ENCODE data around the gene CDC42EP4.

The CDC42EP4 gene

DNA sequence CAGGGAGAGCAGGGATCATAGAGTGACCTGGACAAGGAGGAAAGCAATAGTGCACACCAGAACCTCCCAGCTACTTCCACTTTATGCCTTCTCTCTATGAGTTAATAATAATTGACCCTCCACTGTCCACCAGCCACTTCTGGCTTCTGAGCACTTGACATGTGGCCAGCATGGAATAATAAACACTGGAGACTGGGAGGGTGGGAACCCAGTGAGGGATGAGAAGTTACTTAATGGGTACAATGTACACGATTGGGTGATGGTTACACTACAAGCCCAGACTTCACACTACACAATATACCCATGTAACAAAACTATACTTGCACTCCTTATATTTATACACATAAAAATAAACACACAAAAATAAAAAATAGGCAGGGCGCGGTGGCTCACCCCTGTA is 11.4 kb downstream of the CDC42EP4 start:
- DNase-seq (ENCODE audit: low read depth in 2 of 2), result no peak

- DNase-seq (ENCODE audit: low read depth in 2 of 2), result no peak
Measured at GRCh38 chr17:73297934-73298861, 13.6 kb downstream of the CDC42EP4 start.

DNA sequence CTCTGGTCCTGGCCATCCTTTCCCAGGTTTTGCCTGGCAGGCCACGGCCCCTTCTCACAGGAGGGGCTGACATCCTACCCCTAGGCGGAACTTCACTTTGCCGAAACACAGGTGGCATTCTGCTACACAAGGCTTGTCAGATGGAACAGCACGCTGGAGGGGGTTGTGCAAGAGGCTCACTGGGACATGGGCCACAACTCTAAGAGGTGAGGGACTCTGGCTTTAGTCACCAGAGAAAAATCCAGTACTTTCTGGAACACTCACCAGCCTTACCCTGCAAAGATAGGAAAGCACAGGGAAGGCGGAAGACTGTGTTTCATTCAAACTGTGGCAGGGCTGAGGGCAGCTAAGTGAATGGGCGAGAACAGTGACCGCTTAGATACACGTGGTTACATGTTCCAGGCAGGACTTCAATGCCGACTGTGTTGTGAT is 18.3 kb downstream of the CDC42EP4 start:
- no peak for DNase-seq (ENCODE audit: low read depth in 2 of 2)

DNA sequence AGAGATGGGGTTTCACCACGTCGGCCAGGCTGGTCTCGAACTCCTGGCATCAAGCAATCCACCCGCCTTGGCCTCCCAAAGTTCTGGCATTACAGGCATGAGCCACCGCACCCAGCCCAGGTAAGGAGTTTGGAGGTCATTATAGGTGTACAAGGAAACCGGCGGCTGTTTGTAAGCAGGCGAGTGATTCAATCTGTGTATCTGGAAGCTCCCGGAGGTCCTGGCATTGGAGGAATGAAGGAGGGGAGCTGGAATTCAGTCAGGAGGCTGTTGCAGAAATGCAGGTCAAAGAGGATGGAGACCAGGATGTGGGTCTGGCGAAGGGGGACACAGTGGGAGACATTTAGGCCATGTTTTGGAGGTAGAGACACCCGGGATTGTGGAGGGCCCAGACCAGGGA is 18.8 kb downstream of the CDC42EP4 start:
- DNase-seq (ENCODE audit: low read depth in 2 of 2), result no peak

GRCh38 chr17:73292031-73292531 is 19.7 kb downstream of the CDC42EP4 start:
- DNase-seq (ENCODE audit: low read depth in 2 of 2), result no peak

DNA sequence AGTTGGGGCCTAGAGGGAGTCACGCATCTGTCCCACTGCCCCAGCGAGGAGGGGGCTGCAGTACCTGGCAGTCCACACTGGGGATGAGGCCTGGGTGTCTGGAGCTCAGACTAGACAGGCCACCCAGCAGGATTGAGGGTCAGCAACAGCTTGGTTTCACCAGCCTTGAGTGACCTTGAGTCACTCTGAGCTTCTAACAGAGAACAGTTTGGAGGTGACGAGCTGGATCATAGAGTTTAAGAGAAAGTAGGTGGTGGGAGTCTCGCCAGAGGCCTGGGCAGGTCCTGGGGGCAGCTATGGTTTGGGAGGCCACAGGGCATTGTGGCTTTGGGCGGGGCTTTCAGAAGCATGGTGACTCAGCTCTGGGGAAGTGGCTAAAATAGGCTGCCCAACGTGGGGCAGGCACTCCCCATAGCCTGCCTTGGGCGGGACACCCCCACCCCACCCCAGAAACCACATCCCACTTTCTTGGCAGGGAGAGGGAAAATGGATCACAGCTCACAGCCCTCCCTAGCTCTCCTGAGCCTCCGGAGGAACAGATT is 20.5 kb downstream of the CDC42EP4 start:
- DNase-seq (ENCODE audit: low read depth in 2 of 2), result no peak

- no peak for DNase-seq (ENCODE audit: low read depth in 2 of 2)
Measured at GRCh38 chr17:73290399-73291259, 21.2 kb downstream of the CDC42EP4 start.

- no peak for DNase-seq (ENCODE audit: low read depth in 2 of 2)
Measured at GRCh38 chr17:73289549-73290254, 22.1 kb downstream of the CDC42EP4 start.

DNA sequence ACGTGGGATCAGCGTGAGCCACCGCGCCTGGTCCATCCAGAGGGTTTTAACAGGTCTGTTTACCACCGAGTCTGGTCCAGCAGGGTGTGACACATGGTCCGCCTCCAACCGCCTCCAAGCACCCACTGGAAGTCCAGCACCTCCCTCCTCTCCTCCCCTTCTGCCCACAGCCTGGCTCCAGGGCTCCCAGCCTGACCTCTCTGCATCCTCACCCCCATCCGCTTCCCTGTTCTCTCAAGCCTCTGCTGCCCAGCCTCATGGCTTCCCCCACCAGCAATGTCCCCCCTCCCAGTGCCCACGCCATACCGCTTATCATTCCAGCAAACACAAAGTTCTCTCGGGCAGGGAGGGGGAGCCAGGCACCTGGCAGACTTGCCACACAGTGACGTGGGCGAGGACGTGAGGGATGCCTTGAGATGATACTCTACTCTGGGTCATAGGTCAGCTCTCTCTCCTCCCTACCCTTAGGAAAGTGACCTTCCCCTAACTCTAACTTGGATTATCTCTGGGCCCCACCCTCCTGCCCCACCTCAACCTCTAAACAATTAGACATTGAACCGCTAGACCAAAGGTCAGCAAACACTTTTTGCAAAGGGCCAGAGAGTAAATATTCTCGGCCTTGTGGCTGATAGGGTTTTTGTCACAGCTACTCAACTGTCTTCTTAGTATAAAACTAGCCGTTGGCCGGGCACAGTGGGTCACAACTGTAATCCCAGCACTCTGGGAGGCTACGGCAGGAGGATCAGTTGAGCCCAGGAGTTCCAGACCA is 23.1 kb downstream of the CDC42EP4 start:
- no peak for DNase-seq (ENCODE audit: low read depth in 2 of 2)

GRCh38 chr17:73286863-73287296 is 24.9 kb downstream of the CDC42EP4 start:
- DNase-seq (ENCODE audit: low read depth in 2 of 2), result no peak

DNA sequence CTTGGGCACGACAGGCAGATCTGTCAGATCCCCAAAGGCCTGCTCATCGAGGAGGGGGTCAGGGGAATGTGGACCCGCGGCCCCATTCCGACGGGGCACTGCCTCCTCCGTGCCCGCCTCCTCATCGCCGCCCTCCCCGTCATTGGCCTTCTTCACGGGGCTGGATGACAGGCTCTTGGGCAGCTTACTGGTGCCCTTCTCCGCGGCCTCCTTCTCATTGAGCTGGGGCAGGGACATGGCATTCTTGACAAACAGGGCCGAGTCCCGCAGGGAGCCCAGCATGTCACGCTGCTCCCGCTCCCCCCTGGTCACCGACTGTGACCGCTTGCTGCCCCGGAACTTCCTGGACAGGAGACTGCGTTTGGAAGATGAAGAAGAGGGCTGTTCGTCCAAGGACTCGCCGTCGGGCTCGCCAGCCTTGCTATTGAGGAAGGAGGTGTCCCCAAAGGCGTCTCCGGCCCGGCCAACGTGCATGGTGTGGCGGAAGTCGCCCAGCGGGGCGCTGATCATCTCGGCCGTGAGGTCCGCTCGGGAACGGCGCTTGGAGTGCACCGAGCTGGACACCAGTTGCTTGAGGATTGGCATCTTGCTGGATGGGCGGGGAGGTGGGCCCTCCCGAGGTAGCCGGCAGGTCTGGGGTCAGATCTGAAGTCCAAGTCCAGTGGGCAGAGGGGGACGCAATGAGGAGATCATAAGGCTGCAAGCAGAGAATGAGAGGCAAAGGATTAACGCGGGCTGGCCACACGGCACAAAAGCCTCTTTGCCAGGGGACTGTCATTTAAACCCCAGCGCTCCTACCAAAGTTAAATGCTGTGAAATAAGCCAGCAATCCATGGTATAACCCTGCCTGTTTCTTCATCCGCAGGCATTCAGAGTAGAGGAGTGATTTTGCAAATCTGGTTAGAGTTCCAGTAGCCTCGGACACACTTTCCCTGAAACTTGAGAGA is 25.6 kb downstream of the CDC42EP4 start:
- DNase-seq (ENCODE audit: low read depth in 2 of 2), result no peak

DNA sequence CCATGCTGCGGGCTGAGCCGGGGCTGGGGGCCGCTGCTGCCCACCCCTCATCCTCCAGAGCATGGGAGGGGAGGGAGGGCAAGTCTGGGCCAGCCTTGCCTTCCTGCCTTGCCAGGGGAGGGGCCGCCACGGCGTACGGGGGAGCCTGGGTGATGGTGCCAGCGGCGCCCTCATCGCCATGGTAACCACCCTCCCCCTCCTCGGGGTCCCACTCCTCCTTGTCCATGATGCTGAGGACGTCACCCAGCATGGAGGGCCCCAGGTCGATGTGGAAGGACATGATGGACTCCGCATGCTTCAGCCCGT is 26.2 kb downstream of the CDC42EP4 start:
- DNase-seq (ENCODE audit: low read depth in 2 of 2), result no peak

DNA sequence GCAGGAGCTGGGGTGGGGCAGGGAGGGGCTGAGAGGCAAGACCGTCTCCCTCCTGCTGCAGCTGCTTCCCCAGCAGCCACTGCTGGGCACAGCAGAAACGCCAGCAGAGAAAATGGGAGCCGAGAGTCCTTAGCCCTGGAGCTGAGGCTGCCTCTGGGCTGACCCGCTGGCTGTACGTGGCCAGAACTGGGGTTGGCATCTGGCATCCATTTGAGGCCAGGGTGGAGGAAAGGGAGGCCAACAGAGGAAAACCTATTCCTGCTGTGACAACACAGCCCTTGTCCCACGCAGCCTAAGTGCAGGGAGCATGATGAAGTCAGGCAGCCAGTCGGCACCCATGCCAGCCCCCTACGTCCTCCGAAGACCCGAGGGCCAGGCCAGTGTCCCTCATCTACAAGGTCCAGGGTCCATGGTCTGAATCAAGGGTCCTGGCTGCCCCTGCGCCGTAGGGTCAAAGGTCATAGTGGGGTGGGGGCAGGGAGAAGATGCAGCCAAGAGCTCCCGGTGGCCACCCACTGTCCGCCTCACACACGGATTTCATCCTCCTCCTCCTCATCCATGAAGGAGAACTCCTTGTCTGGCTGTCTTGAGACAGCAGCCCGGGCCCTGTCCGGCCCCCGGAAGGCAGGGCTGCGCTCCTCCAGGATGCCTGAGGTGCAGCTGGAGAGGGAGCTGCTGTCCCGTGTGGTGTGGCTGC is 26.7 kb downstream of the CDC42EP4 start:
- DNase-seq (ENCODE audit: low read depth in 2 of 2), result no peak

DNA sequence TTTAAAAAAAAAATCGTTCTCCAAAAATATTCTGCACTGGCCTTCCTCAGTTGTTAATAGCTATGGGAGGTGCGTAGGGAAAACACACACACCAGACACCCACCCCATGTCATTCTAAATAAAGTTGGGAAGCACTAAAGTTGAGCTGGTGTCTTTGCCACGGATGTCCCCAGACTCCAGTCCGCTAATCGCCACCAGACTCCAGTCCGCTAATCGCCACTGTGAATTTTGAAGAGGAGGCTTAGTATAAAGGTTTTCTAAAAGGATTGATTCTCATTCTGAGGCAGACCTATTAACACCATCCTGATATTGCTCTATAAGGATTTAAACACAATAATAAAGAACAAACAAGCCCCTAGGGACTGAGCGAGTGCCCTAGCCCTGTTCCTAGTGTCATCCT is 27.4 kb downstream of the CDC42EP4 start:
- no peak for DNase-seq (ENCODE audit: low read depth in 2 of 2)

- DNase-seq (ENCODE audit: low read depth in 2 of 2), result no peak
Measured at GRCh38 chr17:73283841-73284282, 27.9 kb downstream of the CDC42EP4 start.

DNA sequence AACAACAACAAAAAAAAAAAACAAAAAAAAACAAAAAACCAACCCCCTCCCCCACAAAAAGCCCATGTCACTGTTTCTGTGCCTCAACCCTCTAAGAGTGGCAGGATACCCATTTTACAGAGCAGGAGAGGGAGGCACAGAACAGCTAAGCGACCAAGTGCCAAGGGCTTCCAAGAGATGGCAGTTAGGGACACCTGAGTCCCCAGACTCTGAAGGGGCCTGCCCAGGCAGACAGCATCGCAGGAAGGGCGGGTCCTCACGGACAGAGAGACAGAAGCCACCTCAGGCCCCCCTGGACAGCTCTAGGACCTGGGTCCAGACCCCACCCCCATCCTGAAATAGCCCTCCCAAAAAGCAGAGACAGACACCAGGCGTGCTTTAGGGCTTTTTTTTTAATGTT is 28.6 kb downstream of the CDC42EP4 start:
- DNase-seq (ENCODE audit: low read depth in 2 of 2), result no peak

DNA sequence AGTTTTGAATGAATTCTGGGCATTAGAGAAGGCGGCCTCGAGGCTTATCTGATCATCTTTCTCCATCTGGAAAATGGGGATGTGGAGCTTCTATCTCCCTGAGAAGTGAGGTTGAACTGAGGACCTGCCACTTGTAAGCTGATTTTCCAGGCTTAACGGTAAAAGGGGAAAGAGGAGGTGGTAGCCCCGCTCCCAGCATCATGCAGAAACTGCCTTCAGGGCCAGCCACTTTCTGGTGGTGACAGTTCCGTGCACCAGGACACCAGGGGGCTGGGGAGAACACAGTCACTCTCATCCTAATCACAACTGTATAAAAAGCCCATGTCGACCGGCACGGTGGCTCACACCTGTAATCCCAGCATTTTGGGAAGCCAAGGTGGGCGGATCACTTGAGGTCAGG is 29.2 kb downstream of the CDC42EP4 start:
- DNase-seq (ENCODE audit: low read depth in 2 of 2), result no peak

GRCh38 chr17:73281928-73282327 is 29.9 kb downstream of the CDC42EP4 start:
- DNase-seq (ENCODE audit: low read depth in 2 of 2), result no peak

- no peak for DNase-seq (ENCODE audit: low read depth in 2 of 2)
Measured at GRCh38 chr17:73280191-73280590, 31.6 kb downstream of the CDC42EP4 start.

All from stimulated activated CD8-positive, alpha-beta memory T cell treated with anti-CD3 and anti-CD28 coated beads, Interleukin-15, amount 100 ng/mL, for 48 hours (primary cell).